K562 (cell line): ENCODE results near the gene GOLGA2. TPM values are rescaled to one million over a fixed set of nuclear protein-coding genes. Genes with fewer than 3 reads are reported as not detected.

Experiments used
- ATAC-seq: fragments of 200-7000 bp; cut with Tn5 transposase; 3 replicates; pipeline ENCODE4 v1.9.1; 2020; ENCODE audit warnings: moderate library complexity
- BruUV-seq: library from RNA; stranded (reverse); fragments of 400-500 nt; replicated peaks from 2 replicates; lab custom pipeline; 2021; lab: Mats Ljungman, UMichigan
- CTCF ChIA-PET: fragments of 300-600 bp; formaldehyde crosslinking; extraction: SDS; loops from one replicate; lab custom pipeline; 2021; ENCODE audit warnings: low intra/inter-chr PET ratio; lab: Yijun Ruan, JAX
- POLR2A ChIA-PET: fragments of 300-600, 350-650 bp; sonication (Branson Sonifier 250); formaldehyde crosslinking; extraction: SDS; loops from one replicate; lab custom pipeline; 2021; ENCODE audit warnings: antibody characterized with exemption, inconsistent platforms; lab: Yijun Ruan, JAX
- DNase-seq, 4 experiments: peaks; one replicate each; pipeline versions ENCODE4 v3.0.0 to v3.0.0-alpha.2; 2011 to 2018; ENCODE audit warnings: low spot score in 3 of 4, mixed read lengths in 3 of 4; ENCODE audit errors: extremely low read depth in 1 of 4
- FAIRE-seq: peaks from 2 replicates; lab custom pipeline; 2011; peaks lifted over from hg19 to GRCh38; lab: Jason Lieb, UNC
- H2AFZ ChIP-seq: 2 replicates; pipeline ENCODE4 v1.6.0; 2011; ENCODE audit warnings: low read depth, low read length, control low read depth, inconsistent platforms
- H3K27ac ChIP-seq: fragments of 200-600 bp; 3 replicates; pipeline ENCODE4 v1.8.0; 2011; ENCODE audit warnings: low read depth, mild to moderate bottlenecking, control low read depth, inconsistent platforms, low read length, moderate library complexity, mixed read lengths; ENCODE audit errors: extremely low read depth
- H3K27me3 ChIP-seq, 2 experiments: fragments of 300-600 bp in 1 of 2; 2 replicates in 1 of 2; 3 replicates in 1 of 2; pipeline versions ENCODE4 v1.6.0 to v1.8.0; 2011; ENCODE audit warnings: inconsistent platforms in 2 of 2, low read length in 2 of 2, mild to moderate bottlenecking in 1 of 2, mixed read lengths in 1 of 2, moderate library complexity in 1 of 2; ENCODE audit not compliant: control insufficient read depth in 2 of 2, insufficient read depth in 2 of 2
- H3K36me3 ChIP-seq: fragments of 300-600 bp; 3 replicates; pipeline ENCODE4 v1.8.0; 2011; ENCODE audit warnings: mild to moderate bottlenecking, low read length, inconsistent platforms; ENCODE audit not compliant: control insufficient read depth, insufficient read depth
- H3K4me1 ChIP-seq, 2 experiments: fragments of 200-600 bp in 1 of 2; replicated peaks in 1 of 2; 2 replicates in 1 of 2; 3 replicates in 1 of 2; pipeline versions ENCODE4 v1.5.1 to v1.8.0; 2011; ENCODE audit warnings: inconsistent platforms in 2 of 2, low read length in 2 of 2, mild to moderate bottlenecking in 1 of 2, mixed read lengths in 1 of 2, moderate library complexity in 1 of 2; ENCODE audit not compliant: control insufficient read depth in 2 of 2, insufficient read depth in 2 of 2
- H3K4me2 ChIP-seq: 2 replicates; pipeline ENCODE4 v1.6.1; 2011; ENCODE audit warnings: low read length, control low read depth, inconsistent platforms, mixed read lengths; ENCODE audit not compliant: insufficient read depth
- H3K4me3 ChIP-seq: fragments of 200-600 bp; sonication (generic), shearing (Covaris generic); 2 replicates; pipeline ENCODE4 v1.5.1; 2016; ENCODE audit warnings: control low read depth, inconsistent platforms
- H3K79me2 ChIP-seq: fragments of 200-600 bp; 3 replicates; pipeline ENCODE4 v1.8.0; 2011; ENCODE audit warnings: low read length, inconsistent platforms; ENCODE audit not compliant: control insufficient read depth, insufficient read depth
- H3K9ac ChIP-seq, 2 experiments: 2 replicates each; pipeline versions ENCODE4 v1.6.0 to v1.6.1; 2011; ENCODE audit warnings: low read depth in 2 of 2, low read length in 2 of 2, control low read depth in 1 of 2, inconsistent platforms in 1 of 2, mild to moderate bottlenecking in 1 of 2, mixed read lengths in 1 of 2; ENCODE audit not compliant: insufficient read depth in 1 of 2
- H3K9me1 ChIP-seq: one replicate; pipeline ENCODE4 v1.6.0; 2011; ENCODE audit warnings: inconsistent platforms, mild to moderate bottlenecking, low read length, moderate library complexity; ENCODE audit not compliant: control insufficient read depth, insufficient read depth
- H3K9me3 ChIP-seq: replicated peaks from 2 replicates; pipeline ENCODE4 v1.5.1; 2011; ENCODE audit warnings: low read depth, low read length, inconsistent platforms; ENCODE audit not compliant: control insufficient read depth, insufficient read depth
- H4K20me1 ChIP-seq: replicated peaks from 2 replicates; pipeline ENCODE4 v1.6.1; 2011; ENCODE audit warnings: low read length, inconsistent platforms, mixed read lengths; ENCODE audit not compliant: control insufficient read depth, insufficient read depth
- ESRRB ChIP-seq: fragments of 250-450 bp; sonication (Bioruptor Pico); IDR thresholded peaks from 2 replicates; pipeline ENCODE4 v1.5.0; 2020; ENCODE audit warnings: mild to moderate bottlenecking, moderate library complexity, borderline replicate concordance
- FOXP1 ChIP-seq: sonication (generic); formaldehyde crosslinking; IDR thresholded peaks from 2 replicates; pipeline ENCODE4 v1.8.0; 2022; ENCODE audit warnings: mild to moderate bottlenecking, missing genetic modification reagents
- KDM1A ChIP-seq, 2 experiments: fragments of 450-650 bp; IDR thresholded peaks; 2 replicates each; pipeline ENCODE4 v1.6.1; 2016; ENCODE audit warnings: mild to moderate bottlenecking in 2 of 2
- KDM5B ChIP-seq: fragments of 200-600 bp; sonication (generic); IDR thresholded peaks from 2 replicates; pipeline ENCODE4 v1.6.1; 2012; ENCODE audit warnings: low read depth, mild to moderate bottlenecking, moderate library complexity, low read length, control low read depth, inconsistent platforms; ENCODE audit not compliant: insufficient replicate concordance
- PCBP1 ChIP-seq: fragments of 200-400 bp; formaldehyde crosslinking; IDR thresholded peaks from 2 replicates; pipeline ENCODE4 v1.6.1; 2018; ENCODE audit warnings: mild to moderate bottlenecking, low read depth, low read length; ENCODE audit not compliant: poor library complexity, severe bottlenecking
- PURB ChIP-seq: sonication (generic); formaldehyde crosslinking; IDR thresholded peaks from 2 replicates; pipeline ENCODE4 v1.9.0; 2021; ENCODE audit warnings: low read depth, mild to moderate bottlenecking, missing genetic modification reagents
- SMAD3 ChIP-seq: fragments of 450-650 bp; formaldehyde crosslinking; conservative IDR thresholded peaks from 2 replicates; pipeline ENCODE4 v1.4.0; 2020; ENCODE audit warnings: mild to moderate bottlenecking
- SNAPC5 ChIP-seq: fragments of 250-450 bp; sonication (Bioruptor Pico); IDR thresholded peaks from 2 replicates; pipeline ENCODE4 v1.8.0; 2021; ENCODE audit warnings: moderate library complexity, mild to moderate bottlenecking, inconsistent platforms
- TEAD4 ChIP-seq, 2 experiments: sonication (generic) in 1 of 2; formaldehyde crosslinking in 1 of 2; IDR thresholded peaks; 2 replicates each; pipeline versions ENCODE4 v1.6.1 to v1.8.0; 2012 to 2022; ENCODE audit warnings: borderline replicate concordance in 1 of 2, inconsistent platforms in 1 of 2, low read length in 1 of 2, mild to moderate bottlenecking in 1 of 2, missing genetic modification reagents in 1 of 2
- USF1 ChIP-seq: sonication (generic); formaldehyde crosslinking; IDR thresholded peaks from 2 replicates; pipeline ENCODE4 v1.9.0; 2022; ENCODE audit warnings: mild to moderate bottlenecking, missing genetic modification reagents
- ZNF324 ChIP-seq: fragments of 250-450 bp; sonication (Bioruptor Pico); IDR thresholded peaks from 2 replicates; pipeline ENCODE4 v1.4.0; 2020; ENCODE audit warnings: mild to moderate bottlenecking
- WGBS: fragments of 100-300 bp; shearing (Covaris generic); methylation state at CpG from one replicate; pipeline ENCODE4 v1.1.6; 2016; ENCODE audit warnings: low coverage, mixed read lengths; ENCODE audit not compliant: insufficient coverage; ENCODE audit errors: missing lambda C conversion rate; 5-methylcytosine and 5-hydroxymethylcytosine counted together
- in situ Hi-C: fragments of 300-500 bp; cut with MboI; formaldehyde crosslinking; loops from 4 replicates; pipeline ENCODE4 v1.15.0; 2018; ENCODE audit warnings: inconsistent platforms, mixed read lengths
- intact Hi-C: fragments of 100-400 bp; cut with micrococcal nuclease; formaldehyde crosslinking; loops from 2 replicates; pipeline ENCODE4 v1.14.2; 2022
- polyA plus RNA-seq, 8 experiments: library from polyadenylated mRNA; depleted of rRNA in 4 of 8; stranded (reverse) in 5 of 8; unstranded in 3 of 8; fragments of >200 nt; fragmentation: Nextera tagmentation in 2 of 8; fragmentation: Illumina TruSeq in 1 of 8; extraction: Ambion mirVana in 2 of 8; extraction: Trizol in 1 of 8; gene quantifications; 2 replicates each; pipeline versions ENCODE4 v1.2.1 to v1.2.3, GENCODE V29; 2011 to 2014; ENCODE audit warnings: inconsistent platforms in 1 of 8, missing spikeins in 1 of 8
- total RNA-seq, 7 experiments: library from RNA; depleted of rRNA in 6 of 7; stranded (reverse); fragments of >200 nt in 6 of 7; fragmentation: Illumina TruSeq in 2 of 7; extraction: Trizol in 2 of 7; gene quantifications; 2 replicates each; pipeline versions ENCODE4 v1.2.1 to v1.2.3, GENCODE V29; 2011 to 2021; ENCODE audit warnings: low replicate concordance in 1 of 7

Gene GOLGA2
- total and polyA plus RNA-seq, 9 of the 15 experiments (the other 6 are each of a cell fraction or from before 2014, with no cell fraction given), result 15.7 to 138 (median 76.0) TPM

DNA sequence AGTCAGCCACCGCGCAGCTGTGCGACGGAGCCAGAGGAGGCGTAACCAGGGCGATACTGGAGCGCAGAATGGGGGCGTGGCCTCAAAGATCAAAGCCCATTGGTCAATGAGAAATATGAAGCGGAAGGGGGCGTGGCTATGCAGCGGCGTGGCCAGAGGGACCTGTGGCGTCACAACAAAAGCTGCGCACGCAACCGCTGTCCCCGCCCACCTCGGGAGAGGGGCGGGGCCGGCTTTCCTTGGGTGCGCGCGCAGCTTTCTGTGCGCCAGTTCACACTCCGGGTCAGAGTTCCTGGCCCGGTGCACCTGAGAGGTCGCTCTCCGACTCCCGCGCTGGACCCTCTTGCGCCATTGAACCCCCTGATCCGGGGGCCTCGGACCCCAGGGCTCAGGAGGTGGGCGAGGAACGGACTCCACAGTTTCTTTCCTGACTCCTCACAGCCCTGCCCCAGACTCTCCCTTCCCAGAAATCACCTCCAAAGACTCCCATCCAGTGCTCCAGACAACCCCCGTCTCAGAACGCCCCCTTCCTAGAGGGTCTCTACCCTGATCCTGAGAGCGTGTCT, 284 bp upstream of the GOLGA2 start, which contains the start of gene SWI5 (continued):
- TF ChIP-seq USF1 (CRISPR knock-in tag), result no peak
- TF ChIP-seq TEAD4 (IDR thresholded peaks at IDR 0.05; ENCODE audit: low read length), result no peak
- TF ChIP-seq TEAD4 (CRISPR knock-in tag; IDR thresholded peaks at IDR 0.05; ENCODE audit: borderline replicate concordance), result no peak
- no peak for TF ChIP-seq ESRRB
- TF ChIP-seq PURB (CRISPR knock-in tag), result no peak
- TF ChIP-seq ZNF324 (CRISPR knock-in tag), result no peak
- TF ChIP-seq FOXP1 (CRISPR knock-in tag), result no peak
- 0 out of 2 replicates have a peak, but pooled peaks have one; percentile 6 for TF ChIP-seq SMAD3 (CRISPR knock-in tag)
- no peak for TF ChIP-seq PCBP1
- TF ChIP-seq KDM5B, result peak; percentile 98
- no peak for TF ChIP-seq KDM1A (IDR thresholded peaks at IDR 0.05)
- TF ChIP-seq, all 486 proteins: peak for 67

GRCh38 chr9:128274245-128274644, 1.6 kb downstream of the GOLGA2 start:
- H3K4me2 ChIP-seq, result peak overlapping the region; percentile 98
- WGBS, result 70% methylated on average over 8 of the region's 8 CpGs

More at GRCh38 chr9:128274245-128274644, 1.6 kb downstream of the GOLGA2 start:
- Histone ChIP-seq H3K9me3 (no peaks in the 10 kb centered on the region), H3K9me1 (peaks cover 4% of the 10 kb centered on the region), H3K9ac (peak overlapping the region; percentile 66 to 96; a peak in 3 of 4 replicates), H2AFZ (no peak overlapping the region), H3K79me2 (peaks cover 44% of the 10 kb centered on the region), H3K4me3 (no peak overlapping the region), H3K36me3 (peaks cover 49% of the 10 kb centered on the region), H4K20me1 (peaks cover 3% of the 10 kb centered on the region; the same call in 1 of the 2 replicates), H3K4me1 (peaks cover 30 to 41% of the 10 kb centered on the region in 2 experiments; a peak in 4 of 5 replicates), H3K27ac (no peak overlapping the region), H3K27me3 (no peaks in the 10 kb centered on the region)
- no peak for TF ChIP-seq SNAPC5 (CRISPR knock-in tag)
- DNase-seq, result no peak
- no TSS peak for BruUV-seq
- intact Hi-C loops, result loop anchor here (10.0 kb wide), 2 partner anchors 149 to 411 kb away; partner anchors contain the start of genes PTGES2 and SET
- FAIRE-seq, result no peak
- ChIA-PET CTCF (no interaction called here), POLR2A (interaction anchor here (0.6 to 2.3 kb wide), 6 partner anchors 10 to 52 kb away, joined by 3 to 14 read pairs (median 4); no protein-coding TSS in a partner anchor)
- ATAC-seq, result no peak
- in situ Hi-C loops, result no loop called here
